ENCODE data around the gene ZNF346.

The ZNF346 gene

DNA sequence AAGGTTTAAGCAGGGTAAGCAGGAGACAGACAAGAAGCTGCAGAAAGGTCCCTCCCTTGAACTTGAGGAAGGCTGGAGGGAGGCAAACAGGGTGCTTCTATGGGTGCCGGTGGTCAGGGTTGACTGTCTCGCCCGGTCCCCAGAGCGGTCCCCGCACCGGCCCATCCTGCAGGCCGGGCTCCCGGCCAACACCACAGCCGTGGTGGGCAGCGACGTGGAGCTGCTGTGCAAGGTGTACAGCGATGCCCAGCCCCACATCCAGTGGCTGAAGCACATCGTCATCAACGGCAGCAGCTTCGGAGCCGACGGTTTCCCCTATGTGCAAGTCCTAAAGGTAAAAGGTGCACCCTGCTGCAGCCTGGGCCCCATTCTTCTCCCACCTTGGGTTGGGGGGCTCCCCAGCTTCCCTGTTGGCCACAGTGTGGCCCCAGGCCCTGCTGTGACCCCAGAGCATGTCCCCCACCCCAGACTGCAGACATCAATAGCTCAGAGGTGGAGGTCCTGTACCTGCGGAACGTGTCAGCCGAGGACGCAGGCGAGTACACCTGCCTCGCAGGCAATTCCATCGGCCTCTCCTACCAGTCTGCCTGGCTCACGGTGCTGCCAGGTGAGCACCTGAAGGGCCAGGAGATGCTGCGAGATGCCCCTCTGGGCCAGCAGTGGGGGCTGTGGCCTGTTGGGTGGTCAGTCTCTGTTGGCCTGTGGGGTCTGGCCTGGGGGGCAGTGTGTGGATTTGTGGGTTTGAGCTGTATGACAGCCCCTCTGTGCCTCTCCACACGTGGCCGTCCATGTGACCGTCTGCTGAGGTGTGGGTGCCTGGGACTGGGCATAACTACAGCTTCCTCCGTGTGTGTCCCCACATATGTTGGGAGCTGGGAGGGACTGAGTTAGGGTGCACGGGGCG, 69.9 kb downstream of the ZNF346 start:
- no peaks in the 10 kb centered on the region for H3K27me3 ChIP-seq (ENCODE audit: insufficient read depth, low read length, poor library complexity)
- no peak overlapping the region for H2AK5ac ChIP-seq (ENCODE audit: low read length)
- H3K23ac ChIP-seq (ENCODE audit: low read length): no peak overlapping the region
- H3K4me2 ChIP-seq (ENCODE audit: low read length): no peak overlapping the region
- no peak overlapping the region for H2BK5ac ChIP-seq (ENCODE audit: low read length)
- peaks cover 6% of the 10 kb centered on the region for H3K79me1 ChIP-seq (ENCODE audit: low read length)
- H3K79me2 ChIP-seq (ENCODE audit: control insufficient read depth, insufficient read depth, low read length): no peaks in the 10 kb centered on the region
- no CpG with 5 or more reads among the region's 32 CpGs for WGBS (ENCODE audit: extremely low coverage, insufficient coverage, low lambda C conversion rate)
- H2BK15ac ChIP-seq (replicated peaks; ENCODE audit: low read depth): no peak overlapping the region
- H3K36me3 ChIP-seq (ENCODE audit: control insufficient read depth, insufficient read depth, low read length): no peaks in the 10 kb centered on the region
- no peak overlapping the region for H3K9ac ChIP-seq (ENCODE audit: low read length)
- no peak overlapping the region for H3K4me3 ChIP-seq (ENCODE audit: low read length)
- H3K27ac ChIP-seq (ENCODE audit: low read depth, low read length): no peak overlapping the region
- H2BK120ac ChIP-seq (ENCODE audit: low read depth, low read length): no peak overlapping the region
- H4K5ac ChIP-seq (ENCODE audit: low read length): no peak overlapping the region
- H3K4ac ChIP-seq (ENCODE audit: low read depth, low read length): no peak overlapping the region
- no peak for DNase-seq
- H3K56ac ChIP-seq (ENCODE audit: low read length): no peak overlapping the region
- no peak overlapping the region for H3K18ac ChIP-seq (ENCODE audit: low read length)
- peaks cover 3% of the 10 kb centered on the region for H3K4me1 ChIP-seq (ENCODE audit: control insufficient read depth, low read depth, low read length)
- H4K8ac ChIP-seq (ENCODE audit: low read depth, low read length): no peak overlapping the region

DNA sequence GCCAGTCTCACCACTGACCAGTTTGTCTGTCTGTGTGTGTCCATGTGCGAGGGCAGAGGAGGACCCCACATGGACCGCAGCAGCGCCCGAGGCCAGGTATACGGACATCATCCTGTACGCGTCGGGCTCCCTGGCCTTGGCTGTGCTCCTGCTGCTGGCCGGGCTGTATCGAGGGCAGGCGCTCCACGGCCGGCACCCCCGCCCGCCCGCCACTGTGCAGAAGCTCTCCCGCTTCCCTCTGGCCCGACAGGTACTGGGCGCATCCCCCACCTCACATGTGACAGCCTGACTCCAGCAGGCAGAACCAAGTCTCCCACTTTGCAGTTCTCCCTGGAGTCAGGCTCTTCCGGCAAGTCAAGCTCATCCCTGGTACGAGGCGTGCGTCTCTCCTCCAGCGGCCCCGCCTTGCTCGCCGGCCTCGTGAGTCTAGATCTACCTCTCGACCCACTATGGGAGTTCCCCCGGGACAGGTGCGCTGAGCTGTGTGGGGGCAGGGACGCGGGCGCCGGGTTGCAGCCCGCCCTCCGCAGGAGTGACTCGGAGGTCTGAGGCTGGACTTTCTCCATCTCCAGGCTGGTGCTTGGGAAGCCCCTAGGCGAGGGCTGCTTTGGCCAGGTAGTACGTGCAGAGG, 70.7 kb downstream of the ZNF346 start:
- Histone ChIP-seq H3K56ac (ENCODE audit: low read length) (no peak overlapping the region), H3K27me3 (ENCODE audit: insufficient read depth, low read length, poor library complexity) (no peaks in the 10 kb centered on the region), H2BK120ac (ENCODE audit: low read depth, low read length) (no peak overlapping the region), H4K8ac (ENCODE audit: low read depth, low read length) (no peak overlapping the region), H3K4me1 (ENCODE audit: control insufficient read depth, low read depth, low read length) (no peaks in the 10 kb centered on the region), H3K79me1 (ENCODE audit: low read length) (peaks cover 5% of the 10 kb centered on the region), H3K79me2 (ENCODE audit: control insufficient read depth, insufficient read depth, low read length) (no peaks in the 10 kb centered on the region), H2AK5ac (ENCODE audit: low read length) (no peak overlapping the region), H2BK15ac (replicated peaks; ENCODE audit: low read depth) (no peak overlapping the region), H3K18ac (ENCODE audit: low read length) (no peak overlapping the region), H3K4ac (ENCODE audit: low read depth, low read length) (no peak overlapping the region), H3K27ac (ENCODE audit: low read depth, low read length) (no peak overlapping the region), H3K4me3 (ENCODE audit: low read length) (no peak overlapping the region), H3K36me3 (ENCODE audit: control insufficient read depth, insufficient read depth, low read length) (no peaks in the 10 kb centered on the region), H2BK5ac (ENCODE audit: low read length) (no peak overlapping the region), H4K5ac (ENCODE audit: low read length) (no peak overlapping the region), H3K9ac (ENCODE audit: low read length) (no peak overlapping the region), H3K23ac (ENCODE audit: low read length) (no peak overlapping the region), H3K4me2 (ENCODE audit: low read length) (no peak overlapping the region)
- DNase-seq: no peak
- WGBS (ENCODE audit: extremely low coverage, insufficient coverage, low lambda C conversion rate): no CpG with 5 or more reads among the region's 40 CpGs

DNA sequence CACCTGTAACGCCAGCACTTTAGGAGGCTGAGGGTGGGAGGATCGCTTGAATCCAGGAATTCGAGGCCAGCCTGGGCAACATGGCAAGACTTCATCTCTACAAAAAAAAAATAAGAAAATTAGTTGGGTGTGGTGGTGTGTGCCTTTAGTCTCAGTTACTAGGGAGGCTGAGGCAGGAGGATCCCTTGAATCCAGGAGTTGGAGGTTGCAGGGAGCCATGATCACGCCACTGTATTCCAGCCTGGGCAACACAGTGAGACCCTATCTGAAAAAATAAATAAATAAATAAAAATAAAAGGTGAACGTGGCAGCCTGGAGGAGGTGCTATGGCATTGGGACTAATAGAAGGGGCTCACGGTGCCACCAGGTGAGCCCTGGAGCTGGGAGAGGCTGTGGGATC, 71.3 kb downstream of the ZNF346 start:
- H3K27me3 ChIP-seq (ENCODE audit: insufficient read depth, low read length, poor library complexity): no peaks in the 10 kb centered on the region
- no peak for DNase-seq
- no peak overlapping the region for H3K9ac ChIP-seq (ENCODE audit: low read length)
- no peak overlapping the region for H3K56ac ChIP-seq (ENCODE audit: low read length)
- H3K79me2 ChIP-seq (ENCODE audit: control insufficient read depth, insufficient read depth, low read length): no peaks in the 10 kb centered on the region
- no peak overlapping the region for H2BK15ac ChIP-seq (replicated peaks; ENCODE audit: low read depth)
- no peak overlapping the region for H4K5ac ChIP-seq (ENCODE audit: low read length)
- H2BK5ac ChIP-seq (ENCODE audit: low read length): no peak overlapping the region
- no peak overlapping the region for H3K4ac ChIP-seq (ENCODE audit: low read depth, low read length)
- no peak overlapping the region for H2BK120ac ChIP-seq (ENCODE audit: low read depth, low read length)
- peaks cover 5% of the 10 kb centered on the region for H3K79me1 ChIP-seq (ENCODE audit: low read length)
- no peak overlapping the region for H3K4me3 ChIP-seq (ENCODE audit: low read length)
- no peaks in the 10 kb centered on the region for H3K4me1 ChIP-seq (ENCODE audit: control insufficient read depth, low read depth, low read length)
- no peaks in the 10 kb centered on the region for H3K36me3 ChIP-seq (ENCODE audit: control insufficient read depth, insufficient read depth, low read length)
- no peak overlapping the region for H2AK5ac ChIP-seq (ENCODE audit: low read length)
- no peak overlapping the region for H3K23ac ChIP-seq (ENCODE audit: low read length)
- no peak overlapping the region for H4K8ac ChIP-seq (ENCODE audit: low read depth, low read length)
- H3K18ac ChIP-seq (ENCODE audit: low read length): no peak overlapping the region
- WGBS (ENCODE audit: extremely low coverage, insufficient coverage, low lambda C conversion rate): no CpG with 5 or more reads among the region's 6 CpGs
- no peak overlapping the region for H3K27ac ChIP-seq (ENCODE audit: low read depth, low read length)
- no peak overlapping the region for H3K4me2 ChIP-seq (ENCODE audit: low read length)

DNA sequence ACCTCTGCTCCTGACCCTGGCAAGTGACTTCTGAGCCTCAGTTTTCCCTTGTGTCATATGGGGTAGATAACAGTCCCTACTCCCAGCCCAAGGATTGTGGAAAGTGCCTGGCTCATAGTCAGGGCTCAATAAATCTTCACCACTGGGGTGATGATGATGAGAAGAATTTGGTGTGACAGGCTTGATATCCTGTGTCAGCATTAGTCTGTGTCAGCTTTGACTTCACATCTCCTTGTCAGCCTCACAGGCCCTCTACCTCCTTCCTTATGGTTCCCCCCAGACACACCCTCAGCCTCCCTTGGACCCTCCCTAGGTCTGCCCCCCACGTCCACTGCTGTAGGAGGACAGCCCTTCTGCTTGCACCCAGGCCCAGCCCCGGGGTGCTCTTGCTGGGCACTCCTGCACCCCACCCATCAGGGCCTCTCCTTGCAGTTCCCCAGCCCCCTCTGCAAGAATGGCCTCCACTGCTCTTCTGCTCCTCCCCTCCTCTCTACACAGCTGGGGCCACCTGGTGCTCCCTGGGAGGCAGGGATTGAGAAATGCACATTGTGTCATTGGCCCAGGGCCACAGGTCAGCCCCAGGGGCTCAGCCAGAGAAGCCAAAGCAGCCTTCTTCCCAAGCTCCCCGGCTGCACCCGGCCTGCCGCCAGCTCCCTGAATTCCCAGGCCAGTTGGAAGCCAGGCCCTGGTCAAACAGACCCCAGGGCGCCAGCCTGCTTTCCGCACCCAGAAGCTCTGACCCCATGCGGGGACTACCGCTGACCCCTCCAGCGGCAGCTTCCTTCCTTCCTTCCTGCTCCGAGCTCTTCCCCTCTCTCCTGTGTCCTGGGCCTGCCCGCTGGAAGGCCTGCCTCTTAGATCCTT, 72.0 kb downstream of the ZNF346 start:
- H3K79me2 ChIP-seq (ENCODE audit: control insufficient read depth, insufficient read depth, low read length): no peaks in the 10 kb centered on the region
- H3K4ac ChIP-seq (ENCODE audit: low read depth, low read length): no peak overlapping the region
- no peaks in the 10 kb centered on the region for H3K4me1 ChIP-seq (ENCODE audit: control insufficient read depth, low read depth, low read length)
- no peak overlapping the region for H2BK120ac ChIP-seq (ENCODE audit: low read depth, low read length)
- no CpG with 5 or more reads among the region's 12 CpGs for WGBS (ENCODE audit: extremely low coverage, insufficient coverage, low lambda C conversion rate)
- no peak overlapping the region for H3K27ac ChIP-seq (ENCODE audit: low read depth, low read length)
- no peak overlapping the region for H3K4me2 ChIP-seq (ENCODE audit: low read length)
- H3K27me3 ChIP-seq (ENCODE audit: insufficient read depth, low read length, poor library complexity): no peaks in the 10 kb centered on the region
- no peak overlapping the region for H2BK5ac ChIP-seq (ENCODE audit: low read length)
- no peaks in the 10 kb centered on the region for H3K36me3 ChIP-seq (ENCODE audit: control insufficient read depth, insufficient read depth, low read length)
- no peak overlapping the region for H4K5ac ChIP-seq (ENCODE audit: low read length)
- peaks cover 2% of the 10 kb centered on the region for H3K79me1 ChIP-seq (ENCODE audit: low read length)
- no peak overlapping the region for H4K8ac ChIP-seq (ENCODE audit: low read depth, low read length)
- no peak overlapping the region for H2AK5ac ChIP-seq (ENCODE audit: low read length)
- no peak overlapping the region for H3K23ac ChIP-seq (ENCODE audit: low read length)
- H3K9ac ChIP-seq (ENCODE audit: low read length): no peak overlapping the region
- no peak overlapping the region for H3K4me3 ChIP-seq (ENCODE audit: low read length)
- no peak overlapping the region for H3K56ac ChIP-seq (ENCODE audit: low read length)
- H2BK15ac ChIP-seq (replicated peaks; ENCODE audit: low read depth): no peak overlapping the region
- no peak for DNase-seq
- H3K18ac ChIP-seq (ENCODE audit: low read length): no peak overlapping the region

DNA sequence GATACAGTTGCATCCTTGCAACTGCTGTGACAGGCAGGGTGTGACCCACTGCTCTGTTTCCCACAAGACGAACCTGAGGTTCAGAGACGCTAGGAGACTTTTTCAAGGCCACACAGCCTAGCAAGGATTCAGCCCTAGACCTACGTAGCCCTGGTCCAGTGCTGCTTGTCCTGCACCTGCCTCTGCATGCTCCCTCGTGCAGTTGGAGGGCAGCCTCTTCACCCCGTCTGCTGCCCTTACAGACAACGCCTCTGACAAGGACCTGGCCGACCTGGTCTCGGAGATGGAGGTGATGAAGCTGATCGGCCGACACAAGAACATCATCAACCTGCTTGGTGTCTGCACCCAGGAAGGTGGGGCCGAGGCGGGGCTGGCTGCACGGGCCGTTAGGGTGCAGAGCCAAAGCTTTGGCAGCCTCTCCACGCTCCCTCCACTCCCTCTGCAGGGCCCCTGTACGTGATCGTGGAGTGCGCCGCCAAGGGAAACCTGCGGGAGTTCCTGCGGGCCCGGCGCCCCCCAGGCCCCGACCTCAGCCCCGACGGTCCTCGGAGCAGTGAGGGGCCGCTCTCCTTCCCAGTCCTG, 72.7 kb downstream of the ZNF346 start:
- Histone ChIP-seq H3K4me2 (ENCODE audit: low read length) (no peak overlapping the region), H2BK15ac (replicated peaks; ENCODE audit: low read depth) (no peak overlapping the region), H3K9ac (ENCODE audit: low read length) (no peak overlapping the region), H4K8ac (ENCODE audit: low read depth, low read length) (no peak overlapping the region), H3K4me3 (ENCODE audit: low read length) (no peak overlapping the region), H3K79me2 (ENCODE audit: control insufficient read depth, insufficient read depth, low read length) (no peaks in the 10 kb centered on the region), H3K27ac (ENCODE audit: low read depth, low read length) (no peak overlapping the region), H3K27me3 (ENCODE audit: insufficient read depth, low read length, poor library complexity) (no peaks in the 10 kb centered on the region), H3K23ac (ENCODE audit: low read length) (no peak overlapping the region), H2BK120ac (ENCODE audit: low read depth, low read length) (no peak overlapping the region), H3K4me1 (ENCODE audit: control insufficient read depth, low read depth, low read length) (no peaks in the 10 kb centered on the region), H2BK5ac (ENCODE audit: low read length) (no peak overlapping the region), H3K4ac (ENCODE audit: low read depth, low read length) (no peak overlapping the region), H3K79me1 (ENCODE audit: low read length) (no peaks in the 10 kb centered on the region), H3K36me3 (ENCODE audit: control insufficient read depth, insufficient read depth, low read length) (no peaks in the 10 kb centered on the region), H4K5ac (ENCODE audit: low read length) (no peak overlapping the region), H2AK5ac (ENCODE audit: low read length) (no peak overlapping the region), H3K56ac (ENCODE audit: low read length) (no peak overlapping the region), H3K18ac (ENCODE audit: low read length) (no peak overlapping the region)
- DNase-seq: no peak
- WGBS (ENCODE audit: extremely low coverage, insufficient coverage, low lambda C conversion rate): no CpG with 5 or more reads among the region's 28 CpGs

All from mesendoderm (in vitro differentiated cells).